ENCODE data around the gene ZDHHC8. TPM values are rescaled to one million over a fixed set of nuclear protein-coding genes. Genes with fewer than 3 reads are reported as not detected.

The ZDHHC8 gene
- total RNA-seq, 1 experiment from 2014 or later, result 78.4 TPM

GRCh38 chr22:20194681-20195593 lies 63.3 kb downstream of the ZDHHC8 start:
- TF ChIP-seq CTCF (IDR thresholded peaks at IDR 0.05; ENCODE audit: unreplicated experiment), result no peak
- BruUV-seq (replicated peaks), result no TSS peak
- CTCF ChIA-PET, result no interaction called here
- Mint-ChIP-seq H3K27me3 (ENCODE audit: unreplicated experiment) (peaks cover 18% of the 10 kb centered on the region), H3K9me3 (ENCODE audit: low read depth, unreplicated experiment) (no peaks in the 10 kb centered on the region), H3K27ac (ENCODE audit: unreplicated experiment) (no peak overlapping the region), H3K4me1 (ENCODE audit: low read depth, unreplicated experiment) (no peaks in the 10 kb centered on the region), H3K4me3 (ENCODE audit: low read depth, unreplicated experiment) (no peak overlapping the region), H3K36me3 (ENCODE audit: insufficient read depth, unreplicated experiment) (no peaks in the 10 kb centered on the region)
- DNase-seq, result no peak
- intact Hi-C loops (cut with micrococcal nuclease; ENCODE audit: unreplicated experiment), result no loop called here

- peaks cover 4% of the 10 kb centered on the region for H3K27me3 Mint-ChIP-seq (ENCODE audit: unreplicated experiment)
- H3K27ac Mint-ChIP-seq (ENCODE audit: unreplicated experiment), result no peak overlapping the region
- no peak overlapping the region for H3K4me3 Mint-ChIP-seq (ENCODE audit: low read depth, unreplicated experiment)
- H3K9me3 Mint-ChIP-seq (ENCODE audit: low read depth, unreplicated experiment), result no peaks in the 10 kb centered on the region
- DNase-seq, result no peak
- intact Hi-C loops (cut with micrococcal nuclease; ENCODE audit: unreplicated experiment), result no loop called here
- no peaks in the 10 kb centered on the region for H3K4me1 Mint-ChIP-seq (ENCODE audit: low read depth, unreplicated experiment)
- BruUV-seq (replicated peaks), result no TSS peak
- CTCF ChIA-PET, result no interaction called here
- TF ChIP-seq CTCF (IDR thresholded peaks at IDR 0.05; ENCODE audit: unreplicated experiment), result no peak
- no peaks in the 10 kb centered on the region for H3K36me3 Mint-ChIP-seq (ENCODE audit: insufficient read depth, unreplicated experiment)
These were observed 64.7 kb downstream of the ZDHHC8 start for GRCh38 chr22:20196094-20196842.

Small RNA genes lying within 50 kb of the gene (microRNA-seq; reads per million reads assigned to microRNA genes)
- not detected for gene MIR6816

Other genes starting within 250 kb of the ZDHHC8 start
- 165 and 170 TPM in 2 replicates for gene COMT, start 190.0 kb upstream of the ZDHHC8 start, total RNA-seq (2022)
- gene TXNRD2, start 190.0 kb upstream of the ZDHHC8 start, total RNA-seq (2022), result 33.7 and 36.3 TPM in 2 replicates
- gene ARVCF, start 115.0 kb upstream of the ZDHHC8 start, total RNA-seq (2022), result 19.7 and 21.7 TPM in 2 replicates
- 33.5 and 41.4 TPM in 2 replicates for gene TANGO2, start 110.7 kb upstream of the ZDHHC8 start, total RNA-seq (2022)
- 53.1 and 54.7 TPM in 2 replicates for gene DGCR8, start 51.6 kb upstream of the ZDHHC8 start, total RNA-seq (2022)
- gene RANBP1, start 15.7 kb upstream of the ZDHHC8 start, total RNA-seq (2022), result 205 and 208 TPM in 2 replicates
- gene TRMT2A, start 14.6 kb upstream of the ZDHHC8 start, total RNA-seq (2022), result 63.0 and 71.9 TPM in 2 replicates
- not detected in 2 replicates for gene CCDC188, start 19.3 kb downstream of the ZDHHC8 start, total RNA-seq (2022)
- gene RTN4R, start 136.5 kb downstream of the ZDHHC8 start, total RNA-seq (2022), result 4.1 and 4.2 TPM in 2 replicates
- 35.0 and 39.6 TPM in 2 replicates for gene DGCR6L, start 188.3 kb downstream of the ZDHHC8 start, total RNA-seq (2022)